SKM-1 (cell line): Measurements from ENCODE around the gene TMEM37.
A peak's percentile ranks its signal among the peaks of the same experiment; 100 is the strongest.
"Not testable (repeated sequence)": the region's sequence is repeated elsewhere in the genome, so short reads cannot be mapped to it uniquely, and the experiment has no call there.

Experiments
- DNase-seq: peaks from one replicate; lab custom pipeline; 2025; ENCODE audit not compliant: unreplicated experiment; lab: John Stamatoyannopoulos, UW

TMEM37 gene, protein sequence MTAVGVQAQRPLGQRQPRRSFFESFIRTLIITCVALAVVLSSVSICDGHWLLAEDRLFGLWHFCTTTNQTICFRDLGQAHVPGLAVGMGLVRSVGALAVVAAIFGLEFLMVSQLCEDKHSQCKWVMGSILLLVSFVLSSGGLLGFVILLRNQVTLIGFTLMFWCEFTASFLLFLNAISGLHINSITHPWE

DNA sequence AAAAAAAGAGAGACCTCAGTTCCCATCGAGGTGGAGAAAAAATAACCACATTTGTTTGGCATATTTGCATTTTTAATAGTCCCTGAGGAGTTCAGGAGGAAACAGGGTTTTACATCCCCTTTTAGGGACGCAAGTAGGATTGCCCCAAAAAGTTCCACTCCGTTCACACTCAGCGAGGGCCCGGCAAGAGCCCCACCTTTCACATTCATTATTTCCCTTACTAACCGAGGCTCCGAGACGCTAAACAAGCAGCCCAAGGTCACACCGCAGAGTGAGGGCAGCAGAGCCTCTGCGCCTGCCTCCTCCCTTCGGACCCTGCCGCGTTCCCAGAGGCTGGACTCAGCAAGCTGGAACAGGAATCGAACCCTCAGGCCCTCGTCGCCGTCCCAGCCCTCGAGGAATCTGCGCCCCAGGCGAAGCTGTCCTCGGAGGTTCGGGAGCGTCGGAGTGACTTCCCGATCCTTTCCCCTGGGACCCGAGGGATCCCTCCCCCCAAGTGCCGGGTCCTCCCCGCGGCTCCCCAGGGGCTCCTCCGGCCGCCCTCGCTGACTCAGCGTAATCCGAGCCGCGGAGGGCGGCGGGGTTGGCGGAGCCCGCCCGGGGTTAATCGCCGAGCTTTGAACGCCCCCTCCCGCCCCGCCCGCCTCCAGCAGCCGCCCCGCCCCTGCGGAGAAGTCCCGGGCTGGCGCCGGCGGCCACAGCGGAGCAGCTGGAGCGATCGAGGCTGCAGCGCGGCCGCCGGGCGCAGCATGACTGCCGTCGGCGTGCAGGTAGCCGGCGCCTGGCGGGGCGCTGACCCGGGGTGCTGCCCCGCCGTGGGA lies at the start of gene TMEM37:
Gene TMEM37, plus strand, starts transcription at position 700 of the 821 bp plus-strand sequence. Its CDS starts 50 bp downstream, at position 750.
- no peak for DNase-seq

DNA sequence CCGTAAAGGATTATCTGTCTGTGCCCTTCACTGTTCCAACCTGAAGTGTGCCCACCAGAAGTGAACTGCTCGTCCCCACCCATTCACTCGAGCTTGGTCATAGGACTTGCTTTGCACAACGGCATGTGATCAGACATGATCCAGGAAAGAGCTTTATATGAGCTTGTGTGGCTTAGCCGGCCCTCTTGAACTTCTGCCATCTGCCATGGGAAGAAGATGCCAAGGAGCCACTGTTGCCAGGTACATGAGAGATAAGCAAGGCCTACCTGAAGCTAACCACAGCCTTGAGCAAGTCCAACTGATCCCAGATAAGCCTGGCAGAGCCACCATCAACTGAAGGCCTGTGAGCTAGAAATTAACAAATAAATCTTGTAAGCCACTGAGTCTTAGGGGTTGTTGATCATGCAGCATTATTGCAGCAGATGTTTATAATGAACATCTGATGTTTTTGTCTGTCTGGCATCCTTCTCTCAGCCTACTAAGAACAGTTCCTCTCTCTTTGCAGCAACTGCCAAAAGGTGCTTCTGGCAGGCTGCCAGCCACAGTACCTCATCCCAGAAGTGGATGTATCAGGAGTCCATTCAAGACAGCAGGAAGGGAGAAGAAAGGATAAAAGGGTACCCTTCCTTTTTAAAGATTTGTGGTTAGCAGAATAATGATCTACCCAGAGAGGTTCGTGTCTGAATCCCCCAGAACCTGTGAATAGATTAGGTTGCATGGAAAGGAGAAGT lies 48.1 kb upstream of the TMEM37 start:
- DNase-seq = no peak

DNA sequence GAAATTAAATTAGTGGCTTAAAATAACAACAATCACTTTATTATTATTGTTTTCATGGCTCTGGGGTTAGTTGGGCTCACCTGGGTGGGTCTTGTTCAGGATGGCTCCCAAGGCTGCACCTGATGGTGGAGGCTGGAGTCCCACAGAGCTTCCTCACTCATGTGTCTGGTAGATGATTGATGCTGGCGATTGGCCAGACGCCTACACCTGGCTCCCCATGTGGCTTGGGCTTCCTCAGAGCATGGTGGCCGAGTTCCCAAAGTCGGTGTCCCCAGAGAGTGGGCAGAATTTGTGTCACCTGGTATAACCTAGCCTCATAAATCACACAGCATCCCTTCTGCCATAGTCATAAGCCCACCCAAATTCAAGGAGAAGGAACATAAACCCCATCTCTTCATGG lies 46.7 kb upstream of the TMEM37 start:
- no peak for DNase-seq

DNA sequence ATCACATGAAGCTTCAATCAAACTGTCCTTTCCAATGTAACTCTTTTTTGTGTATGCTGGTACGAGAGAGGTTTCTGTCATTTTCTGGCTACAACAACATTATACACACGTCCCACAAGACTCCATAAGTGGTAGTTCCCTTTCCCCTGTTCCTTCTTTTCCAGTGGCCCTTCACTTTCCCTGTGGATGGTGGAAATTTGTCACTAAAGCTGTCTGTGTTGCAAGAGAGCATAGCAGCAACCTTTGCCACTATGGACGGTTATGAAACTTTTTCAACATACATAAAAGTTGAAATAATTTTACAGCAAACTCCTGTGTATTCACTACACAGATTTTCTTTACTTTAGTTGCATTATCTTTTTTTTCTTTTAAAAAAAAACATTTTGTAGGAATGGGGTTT lies 46.2 kb upstream of the TMEM37 start:
- no peak for DNase-seq

DNA sequence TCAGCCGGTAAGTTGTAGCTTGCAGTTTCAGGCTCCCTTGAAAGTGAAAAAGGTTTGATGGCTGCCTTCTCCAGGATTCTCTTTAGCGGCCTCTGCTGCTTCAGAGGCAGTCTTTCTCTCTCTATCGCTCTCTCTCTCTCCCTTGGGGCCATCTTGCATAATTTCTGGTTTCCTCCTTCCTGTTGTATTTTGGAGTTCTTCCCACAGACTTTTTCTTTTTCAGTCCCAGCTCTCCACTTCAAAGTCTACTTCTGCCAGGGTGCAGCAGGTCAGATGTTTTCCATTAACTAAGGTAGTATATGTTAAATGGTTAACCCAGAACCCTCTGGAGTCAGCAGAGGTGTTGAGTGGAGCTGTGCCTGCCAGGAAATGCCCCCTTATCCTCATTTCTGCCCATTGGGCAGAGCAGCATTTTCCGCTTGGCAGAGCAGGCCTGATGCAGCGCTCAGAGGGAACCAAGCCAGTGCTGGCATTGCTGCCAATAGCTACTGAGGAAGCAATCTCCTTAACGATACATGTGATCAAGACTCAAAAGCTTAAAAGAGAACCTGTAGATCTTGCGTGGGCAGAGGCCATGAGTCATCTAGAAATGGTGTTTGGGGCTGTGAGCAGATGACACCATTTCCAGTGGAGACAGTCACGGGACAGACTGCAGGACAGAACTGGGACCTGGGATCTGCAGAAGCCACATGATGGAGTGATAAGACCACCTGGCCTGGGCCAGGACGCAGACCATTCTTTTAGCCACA lies 44.1 kb upstream of the TMEM37 start:
- DNase-seq = peak; percentile 74

DNA sequence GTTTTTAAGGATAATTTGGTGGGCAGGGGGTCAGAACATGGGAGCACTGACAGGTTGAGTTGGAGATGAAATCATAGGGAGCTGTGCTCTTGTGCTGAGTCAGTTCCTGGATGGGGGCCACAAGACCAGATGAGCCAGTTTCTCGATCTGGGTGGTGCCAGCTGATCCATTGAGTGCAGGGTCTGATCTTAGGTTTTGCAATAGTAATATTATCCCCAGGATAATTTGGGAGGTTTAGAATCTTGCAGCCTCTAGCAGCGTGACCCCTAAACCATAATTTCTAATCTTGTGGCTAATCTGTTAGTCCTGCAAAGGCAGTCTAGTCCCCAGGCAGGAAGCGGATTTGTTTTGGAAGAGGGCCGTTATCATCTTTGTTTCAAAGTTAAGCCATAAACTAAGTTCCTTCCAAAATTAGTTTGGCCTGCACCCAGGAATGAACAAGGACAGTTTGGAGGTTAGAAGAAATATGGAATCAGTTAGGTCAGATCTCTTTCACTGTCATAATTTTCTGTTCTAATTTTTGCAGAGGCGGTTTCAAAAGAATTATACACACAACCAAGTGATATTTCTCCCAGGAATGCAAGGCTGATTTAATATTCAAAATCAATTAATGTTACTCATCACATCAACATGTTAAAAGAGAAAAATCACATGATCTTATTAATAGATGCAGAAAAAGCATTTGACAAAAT lies 41.9 kb upstream of the TMEM37 start:
- no peak for DNase-seq

DNA sequence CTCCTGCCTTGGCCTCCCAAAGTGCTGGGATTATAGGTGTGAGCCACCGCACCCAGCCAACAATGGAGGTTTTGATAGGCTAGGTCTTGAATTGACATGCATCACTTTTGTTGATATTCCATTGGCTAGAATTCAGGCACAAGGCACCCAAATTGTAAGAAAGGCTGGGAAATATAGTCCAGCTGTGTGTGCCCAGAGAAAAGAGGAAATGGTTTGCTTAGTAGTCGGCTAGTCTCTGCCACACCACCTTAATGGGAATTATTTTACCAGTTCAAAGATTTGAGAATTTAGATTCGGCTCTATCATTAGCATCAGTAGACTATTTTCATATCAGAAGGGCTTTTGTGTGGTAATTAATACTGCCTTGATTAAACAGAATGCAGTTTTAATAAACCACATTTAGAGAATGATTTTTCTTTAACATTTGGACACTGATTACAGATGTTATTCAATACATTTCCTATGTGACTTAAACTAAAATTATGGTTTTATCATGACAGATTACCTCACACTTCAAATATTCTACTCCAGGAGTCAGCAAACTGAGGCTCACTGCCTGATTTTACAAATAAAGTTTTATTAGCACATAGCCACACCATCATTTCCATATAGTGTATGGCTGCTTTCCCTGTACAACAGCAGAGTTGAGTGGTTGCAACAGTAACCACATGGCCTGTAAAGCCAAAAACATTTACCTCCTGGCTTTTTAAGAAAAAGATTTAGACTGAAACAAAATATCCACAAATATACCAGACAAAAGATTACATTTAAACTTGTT lies 37.5 kb upstream of the TMEM37 start:
- DNase-seq = no peak

DNA sequence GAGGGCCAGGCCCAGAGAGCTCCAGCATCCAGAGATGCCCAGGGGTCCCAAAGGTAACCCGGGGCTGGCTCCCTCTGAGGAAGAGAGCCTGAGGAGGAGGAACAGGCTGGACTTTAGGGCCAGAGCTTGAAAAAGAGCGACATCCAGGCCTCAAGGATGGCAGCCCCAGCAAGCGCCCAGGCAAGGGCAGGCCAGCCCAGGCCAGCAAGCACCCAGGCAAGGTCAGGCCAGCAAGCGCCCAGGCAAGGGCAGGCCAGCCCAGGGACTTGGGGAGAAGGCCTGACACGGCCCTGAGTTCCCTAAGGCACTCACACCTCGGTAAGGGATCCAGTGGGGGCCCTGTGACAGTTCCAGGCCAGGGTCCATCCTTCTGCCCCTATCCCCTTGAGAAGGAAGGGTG lies 34.5 kb upstream of the TMEM37 start:
- DNase-seq = no peak

DNA sequence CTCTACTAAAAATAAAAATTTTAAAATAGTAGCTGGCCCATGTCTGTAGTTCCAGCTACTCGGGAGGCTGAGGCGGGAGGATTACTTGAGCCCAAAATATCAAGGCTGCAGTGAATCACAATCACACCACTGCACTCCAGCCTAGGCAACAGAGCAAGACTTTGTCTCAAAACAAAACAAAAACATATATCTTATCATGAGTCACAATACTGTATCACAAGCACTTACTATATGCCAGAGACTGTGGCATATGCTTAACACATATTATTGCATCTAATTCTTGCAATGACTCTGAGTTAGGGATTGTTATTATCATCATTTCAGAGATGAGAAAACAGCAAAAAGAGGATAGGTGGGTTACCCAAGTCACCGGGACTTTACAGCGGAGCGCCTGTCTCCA lies 29.5 kb upstream of the TMEM37 start:
- no peak for DNase-seq

DNA sequence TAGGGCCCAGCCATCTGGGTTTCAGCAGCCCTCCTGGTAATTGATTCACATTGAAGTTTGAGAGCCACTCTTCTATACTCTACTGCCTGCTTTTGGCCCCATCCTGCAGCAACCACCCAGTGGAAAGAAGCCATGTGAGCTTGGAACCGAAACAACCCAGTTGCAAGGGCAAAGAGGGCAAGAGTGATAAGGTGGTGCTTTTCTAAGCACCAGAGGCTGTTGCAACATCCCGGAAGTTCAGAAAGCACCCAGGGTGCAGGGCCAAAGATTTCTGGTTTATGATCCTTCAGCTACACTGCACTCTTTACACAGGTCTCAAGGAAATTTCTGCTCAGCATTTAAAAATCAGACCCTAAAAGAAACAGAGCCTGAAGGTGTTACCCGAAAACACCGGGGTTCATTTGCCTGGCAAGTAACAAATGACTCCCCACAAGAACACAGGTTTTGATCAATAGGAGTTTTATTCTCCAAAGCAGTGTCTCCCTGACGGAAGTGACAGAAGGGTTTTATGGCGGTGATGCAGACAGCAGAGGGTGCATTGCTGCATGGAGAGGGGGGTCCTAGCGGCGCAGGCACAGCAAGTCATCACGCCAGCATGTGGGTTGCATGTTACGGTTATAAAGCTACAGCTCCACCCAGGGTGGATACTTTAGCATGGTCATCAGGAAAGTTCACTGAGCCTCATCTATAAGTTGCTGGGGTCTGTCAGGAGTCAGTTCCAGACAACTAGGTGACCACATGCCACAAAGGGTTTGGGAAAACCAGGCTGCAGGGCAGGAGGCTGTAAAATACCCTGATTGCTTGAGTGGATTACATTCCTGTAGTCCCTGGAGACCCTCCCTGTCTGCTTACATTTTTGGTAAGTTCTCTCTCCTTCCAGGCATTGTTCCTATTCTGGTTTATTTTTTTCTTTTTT lies 28.8 kb upstream of the TMEM37 start:
- DNase-seq = peak; percentile 44

DNA sequence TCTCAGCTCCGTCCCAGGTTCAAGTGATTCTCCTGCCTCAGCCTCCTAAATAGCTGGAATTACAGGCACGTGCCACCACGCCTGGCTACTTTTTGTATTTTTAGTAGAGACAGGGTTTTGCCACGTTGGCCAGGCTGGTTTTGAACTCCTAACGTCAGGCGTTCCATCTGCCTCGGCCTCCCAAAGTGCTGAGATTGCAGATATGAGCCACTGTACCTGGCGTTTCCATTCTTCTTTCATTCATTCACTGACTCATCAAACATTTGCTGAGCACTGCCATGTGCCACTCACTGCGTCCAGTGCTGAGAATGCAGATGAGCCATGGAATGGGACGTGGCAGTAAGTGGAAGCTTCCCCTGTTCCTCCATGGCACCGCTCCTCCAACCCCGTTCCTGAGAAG lies 28.0 kb upstream of the TMEM37 start:
- DNase-seq = not testable (repeated sequence)

DNA sequence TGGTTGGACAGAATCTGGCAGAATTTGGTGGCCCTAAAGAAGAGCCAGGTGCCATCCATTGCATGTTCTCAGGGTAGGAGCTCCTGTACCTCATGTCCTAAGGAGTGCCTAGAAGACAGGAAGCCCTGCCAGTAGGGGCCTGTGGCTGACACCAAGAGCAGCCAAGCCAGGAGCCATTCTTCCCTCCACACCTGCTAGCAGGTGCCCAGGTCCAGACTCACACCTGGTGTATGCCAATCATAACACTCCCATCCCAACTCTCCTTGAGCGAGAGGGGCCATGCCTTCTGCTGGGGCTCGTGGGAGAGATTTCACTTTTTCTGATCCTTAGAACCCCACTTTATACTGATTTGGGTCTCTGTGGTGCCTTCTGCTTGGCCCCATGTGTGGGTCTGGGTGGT lies 26.5 kb upstream of the TMEM37 start:
- DNase-seq = no peak

DNA sequence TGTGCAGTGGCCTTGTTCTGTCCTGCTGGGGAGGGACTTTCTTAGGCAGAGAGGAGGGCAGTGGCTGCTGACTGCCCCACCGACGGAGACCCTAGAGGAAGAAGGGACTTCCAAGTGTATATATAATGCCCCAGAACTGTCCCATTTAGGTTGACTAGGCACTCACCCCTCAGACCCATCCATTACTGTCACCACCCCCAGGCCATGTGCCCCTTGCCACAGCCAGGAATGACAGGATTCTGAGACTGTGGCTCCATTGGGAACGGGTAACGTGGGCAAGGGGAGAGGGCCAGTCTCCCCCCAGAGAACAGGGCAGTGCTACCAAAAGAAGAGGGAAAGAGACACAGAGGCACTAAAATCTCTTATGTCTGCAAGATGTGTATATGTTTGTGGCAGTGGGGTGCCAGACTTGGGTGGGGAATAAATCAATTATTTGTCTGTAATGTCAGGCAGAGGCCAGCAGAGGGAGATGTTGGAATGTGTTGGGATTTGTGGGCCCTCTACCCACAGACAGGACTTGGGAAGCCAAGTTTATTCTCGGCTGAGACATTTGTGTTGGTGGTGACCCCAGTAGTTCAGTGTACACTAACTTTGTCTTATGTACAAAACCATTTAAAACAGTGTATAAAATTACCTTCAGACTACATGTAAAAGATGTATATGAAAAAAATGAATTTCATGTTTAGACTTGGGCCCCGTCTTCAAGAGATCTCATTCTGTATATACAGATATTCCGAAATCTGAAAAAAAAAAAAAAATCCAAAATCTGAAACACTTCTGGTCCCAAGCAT lies 24.0 kb upstream of the TMEM37 start:
- peak; percentile 43 for DNase-seq

DNA sequence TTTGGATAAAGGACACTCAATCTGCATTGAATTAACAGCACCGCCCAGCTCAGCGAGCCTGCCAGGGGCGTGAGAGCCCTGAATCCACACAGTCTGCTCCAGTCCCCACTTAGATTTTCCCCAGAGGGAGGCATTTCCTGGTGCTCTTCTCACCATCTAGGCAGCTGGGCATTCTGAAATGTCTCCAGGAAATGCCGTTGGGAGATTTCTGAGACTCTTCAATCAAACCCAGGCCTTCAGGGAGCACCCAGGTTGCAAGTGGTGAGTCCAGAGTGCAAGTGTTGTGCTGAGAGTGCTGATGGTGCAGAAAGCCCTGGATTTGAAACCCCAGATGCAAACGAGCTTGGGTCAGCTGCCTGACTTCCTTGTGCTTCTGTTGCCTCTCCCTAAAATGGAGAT lies 23.4 kb upstream of the TMEM37 start:
- DNase-seq = no peak

DNA sequence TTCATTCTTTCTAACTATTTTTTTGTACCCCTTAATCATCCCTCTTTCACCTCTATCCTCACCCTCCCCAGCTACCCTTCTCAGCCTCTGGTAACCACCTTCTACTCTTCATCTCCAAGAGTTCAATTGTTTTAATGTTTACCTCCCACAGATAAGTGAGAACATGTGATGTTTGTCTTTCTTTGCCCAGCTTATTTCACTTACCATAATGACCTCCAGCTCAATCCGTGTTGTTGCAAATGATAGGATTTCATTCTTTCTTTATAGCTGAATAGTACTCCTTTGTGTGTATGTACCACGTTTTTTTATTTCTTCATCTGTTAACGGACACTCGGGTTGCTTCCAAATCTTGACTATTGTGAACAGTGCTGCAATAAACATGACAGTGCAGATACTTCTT lies 22.1 kb upstream of the TMEM37 start:
- no peak for DNase-seq

DNA sequence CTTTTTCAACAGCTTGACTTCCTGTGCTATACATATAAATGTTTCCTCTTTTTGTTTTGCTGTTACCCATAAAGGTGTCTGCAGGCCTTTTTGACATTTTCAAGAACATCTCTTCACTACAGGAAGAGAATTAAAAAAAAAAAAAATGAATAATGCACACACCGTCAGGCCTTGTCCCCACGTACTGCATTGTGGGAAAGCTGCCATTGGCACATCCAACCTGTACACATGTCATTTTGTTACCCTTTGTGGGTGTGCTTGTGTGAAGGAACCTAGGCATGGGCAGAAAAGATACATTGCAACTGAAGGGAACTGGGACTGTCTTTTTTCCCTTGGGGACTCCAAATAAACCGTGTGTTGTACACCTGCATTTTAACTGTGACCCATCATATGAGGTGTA lies 16.8 kb upstream of the TMEM37 start:
- DNase-seq = no peak

DNA sequence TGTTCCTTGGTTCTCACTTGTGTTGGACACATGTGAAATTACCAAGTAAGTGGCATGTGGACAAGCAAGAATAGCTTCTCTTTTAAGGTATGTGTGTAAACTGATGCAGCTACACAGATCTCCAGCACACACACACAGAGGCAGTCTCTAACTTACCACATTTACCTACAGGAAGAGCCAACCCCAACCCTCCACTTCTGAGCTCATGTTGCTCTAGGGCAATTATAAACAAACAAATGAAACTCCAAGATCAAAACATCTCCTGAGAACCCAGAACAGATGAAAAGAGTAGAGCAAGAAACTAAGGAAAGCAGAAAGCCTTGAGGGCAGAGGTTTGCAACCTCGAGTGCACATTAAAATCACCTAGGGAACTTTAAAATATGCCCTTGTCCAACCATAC lies 16.0 kb upstream of the TMEM37 start:
- DNase-seq = no peak

DNA sequence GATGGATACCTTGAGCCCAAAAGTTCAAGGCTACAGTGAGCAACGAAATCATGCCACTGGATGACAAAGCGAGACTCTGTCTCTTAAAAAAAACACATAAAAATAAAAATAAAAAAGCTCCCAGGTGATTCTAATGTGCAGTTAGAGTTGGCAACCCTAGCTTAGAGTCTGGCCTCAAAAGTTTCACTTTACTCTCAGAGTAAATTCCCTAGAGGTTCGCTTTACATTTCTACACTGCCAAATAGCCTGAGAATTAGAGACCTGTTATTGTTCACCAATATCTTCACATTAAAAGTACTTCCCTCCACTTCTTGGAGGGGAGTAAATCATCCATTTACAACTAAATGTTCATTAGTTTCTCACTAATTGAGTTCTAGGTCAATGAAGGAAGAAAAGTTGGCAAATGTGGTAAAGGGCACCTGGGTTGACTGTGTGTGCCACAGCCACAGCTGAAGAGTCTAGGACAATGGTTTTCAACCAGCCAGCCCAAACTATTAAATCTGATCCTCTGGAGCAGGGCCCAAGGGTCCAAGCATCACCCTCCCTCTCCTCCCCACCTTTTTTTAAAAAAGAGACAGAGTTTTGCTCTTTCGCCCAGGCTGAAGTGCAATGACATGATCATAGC lies 15.2 kb upstream of the TMEM37 start:
- no peak for DNase-seq
